Muscle layer of colon (tissue), 2 donors: ENCODE data around the gene SPACA6.

Experiments used
- H3K27ac ChIP-seq: one replicate; pipeline ENCODE4 v1.7.0; 2013; ENCODE audit warnings: low read depth, mild to moderate bottlenecking, low read length, moderate library complexity
- H3K27me3 ChIP-seq, 2 donors: one replicate each; pipeline ENCODE4 v1.7.0; 2013; ENCODE audit warnings: low read length in 2 of 2, mild to moderate bottlenecking in 2 of 2; ENCODE audit not compliant: insufficient read depth in 2 of 2, control insufficient read depth in 1 of 2
- H3K36me3 ChIP-seq: one replicate; pipeline ENCODE4 v1.7.0; 2013; ENCODE audit warnings: mild to moderate bottlenecking, low read length; ENCODE audit not compliant: insufficient read depth
- H3K4me1 ChIP-seq: one replicate; pipeline ENCODE4 v1.7.0; 2013; ENCODE audit warnings: mild to moderate bottlenecking, low read length; ENCODE audit not compliant: insufficient read depth
- H3K4me3 ChIP-seq, 2 donors: one replicate each; pipeline ENCODE4 v1.7.0; 2013; ENCODE audit warnings: low read length in 2 of 2, low read depth in 1 of 2, mild to moderate bottlenecking in 1 of 2, moderate library complexity in 1 of 2
- H3K9ac ChIP-seq: one replicate; pipeline ENCODE4 v1.7.0; 2013; ENCODE audit warnings: low read length
- H3K9me3 ChIP-seq: one replicate; pipeline ENCODE4 v1.7.0; 2013; ENCODE audit warnings: mild to moderate bottlenecking, low read length
- donor health status: abdominal sarcoma.
- donor health status: Adenocarcinoma of cecum.

The SPACA6 gene

GRCh38 chr19:51698296-51698695 is 5.2 kb downstream of the SPACA6 start:
- H3K36me3 ChIP-seq: peaks cover 48% of the 10 kb centered on the region

GRCh38 chr19:51699170-51699569 is 6.0 kb downstream of the SPACA6 start:
- Histone ChIP-seq H3K4me1 (peaks cover 18% of the 10 kb centered on the region), H3K9me3 (no peaks in the 10 kb centered on the region), H3K27ac (no peak overlapping the region), H3K4me3 (no peak overlapping the region), H3K36me3 (peaks cover 41% of the 10 kb centered on the region), H3K9ac (no peak overlapping the region), H3K27me3 (no peaks in the 10 kb centered on the region)

More at GRCh38 chr19:51698296-51698695, 5.2 kb downstream of the SPACA6 start:
- no peak overlapping the region for H3K4me3 ChIP-seq
- no peak overlapping the region for H3K9ac ChIP-seq
- H3K27me3 ChIP-seq: no peaks in the 10 kb centered on the region
- peaks cover 23% of the 10 kb centered on the region for H3K4me1 ChIP-seq
- H3K9me3 ChIP-seq: no peaks in the 10 kb centered on the region
- H3K27ac ChIP-seq: no peak overlapping the region

- Histone ChIP-seq H3K4me1 (peaks cover 26% of the 10 kb centered on the region), H3K36me3 (peaks cover 31% of the 10 kb centered on the region), H3K27ac (peak overlapping the region; percentile 95), H3K4me3 (no peak overlapping the region), H3K27me3 (no peaks in the 10 kb centered on the region), H3K9me3 (no peaks in the 10 kb centered on the region), H3K9ac (no peak overlapping the region)
Measured at GRCh38 chr19:51701468-51702100, 8.5 kb downstream of the SPACA6 start.

GRCh38 chr19:51702103-51702824 is 9.1 kb downstream of the SPACA6 start:
- H3K36me3 ChIP-seq: peaks cover 30% of the 10 kb centered on the region
- no peaks in the 10 kb centered on the region for H3K27me3 ChIP-seq
- peak overlapping the region; percentile 95 for H3K27ac ChIP-seq
- H3K4me3 ChIP-seq: no peak overlapping the region
- no peaks in the 10 kb centered on the region for H3K9me3 ChIP-seq
- H3K9ac ChIP-seq: no peak overlapping the region
- H3K4me1 ChIP-seq: peaks cover 26% of the 10 kb centered on the region

GRCh38 chr19:51702825-51703574 is 9.9 kb downstream of the SPACA6 start:
- Histone ChIP-seq H3K27ac (peak overlapping the region; percentile 95), H3K36me3 (peaks cover 29% of the 10 kb centered on the region), H3K9ac (no peak overlapping the region), H3K4me3 (peak overlapping the region; percentile 63 to 77), H3K9me3 (no peaks in the 10 kb centered on the region), H3K27me3 (no peaks in the 10 kb centered on the region), H3K4me1 (peaks cover 26% of the 10 kb centered on the region)

- Histone ChIP-seq H3K9ac (peak overlapping the region; percentile 87), H3K27ac (peak overlapping the region; percentile 95), H3K4me3 (peak overlapping the region; percentile 63 to 77), H3K36me3 (peaks cover 20% of the 10 kb centered on the region), H3K9me3 (no peaks in the 10 kb centered on the region), H3K27me3 (no peaks in the 10 kb centered on the region), H3K4me1 (peaks cover 26% of the 10 kb centered on the region)
Measured at GRCh38 chr19:51703575-51704515, 10.7 kb downstream of the SPACA6 start.

GRCh38 chr19:51704626-51705025 is 11.5 kb downstream of the SPACA6 start:
- H3K9me3 ChIP-seq: no peaks in the 10 kb centered on the region
- H3K27ac ChIP-seq: peak overlapping the region; percentile 95

GRCh38 chr19:51706296-51706695 is 13.2 kb downstream of the SPACA6 start:
- Histone ChIP-seq H3K27ac (no peak overlapping the region), H3K4me1 (peaks cover 26% of the 10 kb centered on the region), H3K36me3 (peaks cover 12% of the 10 kb centered on the region), H3K9ac (no peak overlapping the region), H3K27me3 (no peaks in the 10 kb centered on the region), H3K4me3 (no peak overlapping the region), H3K9me3 (no peaks in the 10 kb centered on the region)

More at GRCh38 chr19:51704626-51705025, 11.5 kb downstream of the SPACA6 start:
- H3K27me3 ChIP-seq: no peaks in the 10 kb centered on the region
- H3K4me1 ChIP-seq: peaks cover 26% of the 10 kb centered on the region
- peaks cover 13% of the 10 kb centered on the region for H3K36me3 ChIP-seq
- peak overlapping the region; percentile 87 for H3K9ac ChIP-seq
- peak overlapping the region; percentile 63 to 77 for H3K4me3 ChIP-seq

GRCh38 chr19:51706885-51707284 is 13.8 kb downstream of the SPACA6 start:
- no peak overlapping the region for H3K4me3 ChIP-seq

GRCh38 chr19:51708811-51709210 is 15.7 kb downstream of the SPACA6 start:
- Histone ChIP-seq H3K9me3 (no peaks in the 10 kb centered on the region), H3K4me3 (no peak overlapping the region), H3K27me3 (peaks cover 0 to 12% of the 10 kb centered on the region in 2 donors), H3K9ac (no peak overlapping the region), H3K4me1 (peaks cover 9% of the 10 kb centered on the region), H3K27ac (no peak overlapping the region), H3K36me3 (peaks cover 12% of the 10 kb centered on the region)

More at GRCh38 chr19:51706885-51707284, 13.8 kb downstream of the SPACA6 start:
- no peaks in the 10 kb centered on the region for H3K27me3 ChIP-seq
- no peak overlapping the region for H3K9ac ChIP-seq
- peaks cover 12% of the 10 kb centered on the region for H3K36me3 ChIP-seq
- no peaks in the 10 kb centered on the region for H3K9me3 ChIP-seq
- H3K27ac ChIP-seq: no peak overlapping the region
- H3K4me1 ChIP-seq: peaks cover 26% of the 10 kb centered on the region
